Muscle of back (tissue), 11 donors: ENCODE data around the gene WDR12. TPM values are rescaled to one million over a fixed set of nuclear protein-coding genes. Genes with fewer than 3 reads are reported as not detected.
"Not testable (repeated sequence)": the region's sequence is repeated elsewhere in the genome, so short reads cannot be mapped to it uniquely, and the experiment has no call there.

Source experiments
- DNase-seq, 3 donors: peaks; one replicate each; pipeline versions ENCODE4 v3.0.0 to v3.0.0-alpha.2; 2013
- polyA plus RNA-seq, 10 donors: library from polyadenylated mRNA; unstranded; fragments of 120-200 nt; gene quantifications; one replicate each; pipeline ENCODE4 v1.2.1, GENCODE V29; 2013; ENCODE audit not compliant: insufficient read length in 10 of 10

WDR12 gene
- polyA plus RNA-seq, 10 donors: 54.2 to 82.0 (median 72.0) TPM

DNA sequence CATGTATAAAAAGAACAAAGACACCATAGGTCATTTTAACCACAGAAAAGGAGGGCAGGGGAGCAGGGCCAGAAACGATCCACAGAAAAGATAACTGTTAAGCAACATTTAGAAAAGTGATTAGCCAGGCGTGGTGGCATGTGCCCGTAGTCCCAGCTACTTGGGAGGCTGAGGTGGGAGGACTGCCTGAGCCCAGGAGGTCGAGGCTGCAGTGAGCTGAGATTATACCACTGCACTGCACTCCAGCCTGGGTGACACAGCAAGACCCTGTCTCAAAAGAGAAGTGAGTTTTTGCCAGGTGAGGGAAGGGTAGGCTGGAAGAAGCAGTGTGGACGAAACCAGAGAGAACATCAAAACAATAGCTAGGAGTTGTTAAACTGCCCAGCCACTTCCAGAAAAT is 3.3 kb downstream of the WDR12 start:
- DNase-seq: no peak

DNA sequence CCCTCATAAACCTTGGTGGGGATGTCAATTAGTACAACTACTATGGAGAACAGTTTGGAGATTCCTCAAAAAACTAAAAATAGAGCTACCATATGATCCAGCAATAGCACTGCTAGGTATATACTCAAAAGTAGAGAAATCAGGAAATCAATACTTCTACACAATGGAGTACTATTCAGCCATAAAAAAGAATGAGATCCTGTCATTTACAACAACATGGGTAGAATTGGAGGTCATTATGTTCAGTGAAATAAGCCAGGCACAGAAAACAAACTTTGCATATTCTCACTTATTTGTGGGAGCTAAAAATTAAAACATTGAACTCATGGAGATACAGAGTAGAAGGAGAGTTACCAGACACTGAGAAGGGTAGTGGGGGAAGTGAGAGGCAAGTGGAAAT is 6.0 kb downstream of the WDR12 start:
- DNase-seq: not testable (repeated sequence)

GRCh38 chr2:202885190-202885589 is 26.3 kb downstream of the WDR12 start:
- DNase-seq: no peak

- DNase-seq: no peak
Measured at GRCh38 chr2:202883987-202884675, 27.3 kb downstream of the WDR12 start.

- no peak for DNase-seq
Measured at GRCh38 chr2:202881570-202881969, 29.9 kb downstream of the WDR12 start.

- DNase-seq: no peak
Measured at GRCh38 chr2:202877699-202878098, 33.8 kb downstream of the WDR12 start.

DNA sequence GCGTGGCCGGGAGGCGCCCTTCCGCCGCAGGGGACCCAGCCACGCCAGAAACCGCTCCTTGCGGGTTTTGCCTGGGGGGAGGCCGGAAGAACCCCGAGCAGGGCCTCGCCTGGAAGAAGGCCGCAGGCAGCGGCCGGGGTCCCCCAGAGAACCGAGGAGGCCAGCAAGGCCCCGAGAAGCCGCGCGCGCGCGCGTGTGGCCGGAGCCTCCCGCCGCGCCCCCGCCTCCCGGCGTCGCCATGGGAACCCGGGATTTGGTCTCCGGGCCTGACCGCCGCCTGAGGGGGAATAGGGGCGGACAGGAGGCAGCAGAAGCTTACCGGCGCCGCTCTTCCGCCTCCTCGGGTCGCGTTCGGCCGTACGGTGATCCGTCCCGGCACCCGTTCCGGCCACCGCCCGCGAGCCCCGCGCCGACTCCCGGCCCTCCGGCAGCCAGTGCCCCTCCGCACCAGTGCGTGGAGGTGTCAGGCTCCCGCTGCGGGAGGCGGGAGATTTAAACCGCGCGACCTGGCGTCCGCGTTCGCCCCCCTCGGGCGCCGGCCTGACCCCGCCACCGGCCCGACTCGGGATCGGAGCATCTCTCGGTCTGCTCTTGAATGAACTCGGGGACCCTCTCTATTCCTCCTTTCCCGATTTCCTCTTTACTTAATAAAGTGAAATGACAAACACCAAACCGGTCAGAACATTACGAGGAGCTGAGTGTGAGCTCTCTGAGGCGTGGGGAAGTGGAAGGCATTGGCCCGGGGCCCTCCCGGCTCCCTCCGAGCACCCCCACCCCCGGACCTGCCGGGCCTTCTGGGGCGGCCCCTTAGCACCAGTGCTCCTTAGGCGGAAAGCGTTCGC is 40.0 kb downstream of the WDR12 start, which contains the start of gene ICA1L:
ICA1L (minus strand) TSS at position 467 of the 842 bp plus-strand sequence. CDS start 42,757 bp downstream, outside the sequence.
- DNase-seq: peak; percentile 61 to 96 (median 87)

- DNase-seq: peak; percentile 48 to 89 (median 76)
Measured at GRCh38 chr2:202870431-202871299, 40.8 kb downstream of the WDR12 start.

DNA sequence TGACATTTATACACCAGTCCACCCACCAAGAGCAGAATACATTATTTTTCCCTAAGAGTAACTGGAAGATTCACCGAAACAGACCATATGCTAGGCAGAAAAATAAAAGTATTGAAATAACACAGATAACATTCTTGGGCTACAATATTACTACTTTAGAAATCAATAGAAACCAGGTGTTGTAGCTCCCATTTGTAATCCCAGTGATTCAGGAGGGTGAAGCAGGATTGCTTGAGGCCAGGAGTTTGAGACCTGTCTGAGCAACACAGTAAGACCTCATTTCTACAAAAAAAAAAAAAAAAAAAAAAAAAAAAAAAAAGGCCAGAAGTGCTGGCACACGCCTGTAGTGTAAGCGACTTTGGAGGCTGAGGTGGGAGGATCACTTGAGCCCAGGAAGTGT is 49.5 kb downstream of the WDR12 start:
- no peak for DNase-seq

- DNase-seq: no peak
Measured at GRCh38 chr2:202858601-202859000, 52.9 kb downstream of the WDR12 start.

DNA sequence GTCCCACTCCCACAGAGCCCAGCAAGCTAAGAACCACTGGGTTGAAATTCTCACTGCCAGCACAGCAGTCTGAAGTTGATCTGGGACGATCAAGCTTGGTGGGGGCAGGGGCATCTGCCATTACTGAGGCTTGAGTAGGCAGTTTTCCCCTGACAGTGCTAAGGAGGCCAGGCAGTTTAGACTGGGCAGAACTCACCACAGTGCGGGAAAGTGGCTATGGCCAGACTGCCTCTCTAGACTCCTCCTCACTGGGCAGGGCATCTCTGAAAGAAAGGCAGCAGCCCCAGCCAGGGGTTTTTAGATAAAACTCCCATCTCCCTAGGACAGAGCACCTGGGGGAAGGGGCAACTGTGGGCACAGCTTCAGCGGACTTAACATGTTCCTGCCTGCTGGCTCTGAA is 62.1 kb downstream of the WDR12 start:
- not testable (repeated sequence) for DNase-seq

GRCh38 chr2:202848813-202849212 is 62.7 kb downstream of the WDR12 start:
- DNase-seq: no peak

- DNase-seq: no peak
Measured at GRCh38 chr2:202847693-202848524, 63.6 kb downstream of the WDR12 start.

GRCh38 chr2:202844656-202845055 is 66.8 kb downstream of the WDR12 start:
- DNase-seq: no peak

- DNase-seq: no peak
Measured at GRCh38 chr2:202842690-202843089, 68.8 kb downstream of the WDR12 start.

- DNase-seq: peak in 1 of 3 donors; percentile 6
Measured at GRCh38 chr2:202841090-202841867, 70.2 kb downstream of the WDR12 start.

- DNase-seq: peak; percentile 27 to 61 (median 30)
Measured at GRCh38 chr2:202831242-202832220, 79.9 kb downstream of the WDR12 start.

GRCh38 chr2:202824901-202825300 is 86.6 kb downstream of the WDR12 start:
- DNase-seq: no peak
